GM19023 (cell line): ENCODE measurements around the gene UGGT2.
"Not testable (repeated sequence)": the region's sequence is repeated elsewhere in the genome, so short reads cannot be mapped to it uniquely, and the experiment has no call there.

Experiments
- ATAC-seq: cut with Tn5 transposase; IDR thresholded peaks from one replicate; pipeline ENCODE4 v1.9.1; 2021; ENCODE audit warnings: mild to moderate bottlenecking, moderate library complexity; ENCODE audit not compliant: unreplicated experiment

The UGGT2 gene

DNA sequence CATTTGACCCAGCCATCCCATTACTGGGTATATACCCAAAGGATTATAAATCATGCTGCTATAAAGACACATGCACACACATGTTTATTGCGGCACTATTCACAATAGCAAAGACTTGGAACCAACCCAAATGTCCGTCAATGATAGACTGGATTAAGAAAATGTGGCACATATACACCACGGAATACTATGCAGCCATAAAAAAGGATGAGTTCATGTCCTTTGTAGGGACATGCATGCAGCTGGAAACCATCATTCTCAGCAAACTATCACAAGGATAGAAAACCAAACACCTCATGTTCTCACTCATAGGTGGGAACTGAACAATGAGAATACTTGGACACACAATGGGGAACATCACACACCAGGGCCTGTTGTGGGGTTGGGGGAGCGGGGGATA, 2.2 kb downstream of the UGGT2 start:
- ATAC-seq = not testable (repeated sequence)

DNA sequence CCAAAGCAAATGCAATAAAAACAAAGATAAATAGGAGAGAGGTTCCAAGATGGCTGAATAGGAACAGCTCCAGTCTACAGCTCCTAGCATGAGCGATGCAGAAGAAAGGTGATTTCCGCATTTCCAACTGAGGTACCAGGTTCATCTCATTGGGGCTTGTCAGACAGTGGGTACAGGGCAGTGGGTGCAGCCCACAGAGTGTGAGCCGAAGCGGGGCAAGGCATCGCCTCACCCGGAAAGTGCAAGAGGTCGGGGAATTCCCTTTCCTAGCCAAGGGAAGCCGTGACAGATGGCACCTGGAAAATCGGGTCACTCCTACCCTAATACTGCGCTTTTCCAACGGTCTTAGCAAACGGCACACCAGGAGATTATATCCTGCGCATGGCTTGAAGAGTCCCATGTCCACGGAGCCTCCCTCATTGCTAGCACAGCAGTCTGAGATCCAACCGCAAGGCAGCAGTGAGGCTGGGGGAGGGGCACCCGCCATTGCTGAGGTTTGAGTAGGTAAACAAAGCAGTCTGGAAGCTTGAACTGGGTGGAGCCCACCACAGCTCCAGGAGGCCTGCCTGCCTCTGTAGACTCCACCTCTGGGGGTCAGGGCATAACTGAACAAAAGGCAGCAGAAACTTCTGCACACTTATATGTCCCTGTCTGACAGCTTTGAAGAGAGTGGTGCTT, 6.6 kb downstream of the UGGT2 start:
- not testable (repeated sequence) for ATAC-seq

DNA sequence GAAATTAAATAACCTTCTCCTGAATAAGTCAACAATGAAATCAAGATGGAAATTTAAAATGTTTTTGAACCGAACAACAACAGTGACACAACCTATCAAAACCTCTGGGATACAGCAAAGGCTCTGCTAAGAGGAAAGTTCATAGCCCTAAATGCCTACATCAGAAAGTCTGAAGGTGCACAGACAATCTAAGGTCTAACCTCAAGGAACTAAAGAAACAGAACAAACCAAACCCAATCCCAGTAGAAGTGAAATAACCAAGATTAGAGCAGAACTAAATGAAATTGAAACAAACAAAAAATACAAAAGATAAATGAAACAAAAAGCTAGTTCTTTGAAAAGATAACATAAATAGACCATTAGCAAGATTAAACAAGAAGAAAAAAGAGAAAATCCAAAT, 9.0 kb downstream of the UGGT2 start:
- no peak for ATAC-seq

DNA sequence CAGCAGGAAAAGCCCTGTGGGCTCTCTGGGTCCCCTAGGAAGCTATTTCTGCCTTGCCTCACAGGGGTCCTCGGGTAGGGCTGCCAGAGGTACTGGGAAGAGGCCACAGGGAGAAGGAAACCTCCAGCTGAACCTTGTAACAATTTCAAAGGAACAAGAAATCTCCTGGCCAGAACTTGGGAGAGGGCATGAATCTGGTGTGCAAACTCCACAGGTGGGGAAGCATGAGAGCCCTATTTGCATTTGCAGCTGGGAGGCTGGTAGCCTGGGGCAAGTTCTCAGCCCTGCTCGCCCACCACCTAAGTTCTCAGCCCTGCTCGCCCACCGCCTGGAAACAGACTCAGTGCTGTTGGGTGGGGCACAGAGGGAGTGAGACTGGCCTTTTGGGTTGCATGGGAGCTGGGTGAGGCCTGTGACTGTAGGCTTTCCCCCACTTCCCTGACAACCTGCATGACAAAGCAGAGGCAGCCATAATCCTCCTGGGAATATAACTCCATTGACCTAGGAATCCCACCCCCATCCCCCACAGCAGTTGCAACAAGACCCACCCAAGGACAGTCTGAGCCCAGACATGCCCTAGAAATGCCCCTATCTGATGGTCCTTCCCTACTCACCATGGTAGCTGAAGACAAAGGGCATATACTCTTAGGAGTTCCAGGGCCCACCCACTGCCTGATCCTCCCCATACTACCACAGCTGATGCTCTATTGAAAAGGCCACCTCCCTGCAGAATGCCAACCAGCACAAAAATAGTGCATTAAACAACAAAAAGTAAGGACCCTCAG, 11.7 kb downstream of the UGGT2 start:
- no peak for ATAC-seq

DNA sequence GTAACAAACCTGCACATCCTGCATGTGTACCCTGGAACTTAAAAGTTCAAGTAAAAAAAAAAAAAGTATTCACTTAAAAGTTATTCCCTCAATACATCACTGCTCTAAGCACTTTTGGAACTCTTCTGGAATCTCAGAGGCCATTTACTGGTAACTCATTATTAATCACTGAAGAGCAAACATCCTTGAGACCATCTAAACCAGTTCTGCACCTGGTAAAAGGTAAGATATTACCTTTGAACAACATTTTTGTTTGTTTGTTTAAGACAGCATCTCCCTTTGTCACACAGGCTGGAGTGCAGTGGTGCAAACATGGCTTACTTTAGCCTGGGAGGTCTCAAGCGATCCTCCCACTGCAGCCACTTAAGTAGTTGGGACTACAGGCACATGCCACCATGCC, 16.7 kb downstream of the UGGT2 start:
- ATAC-seq = no peak

DNA sequence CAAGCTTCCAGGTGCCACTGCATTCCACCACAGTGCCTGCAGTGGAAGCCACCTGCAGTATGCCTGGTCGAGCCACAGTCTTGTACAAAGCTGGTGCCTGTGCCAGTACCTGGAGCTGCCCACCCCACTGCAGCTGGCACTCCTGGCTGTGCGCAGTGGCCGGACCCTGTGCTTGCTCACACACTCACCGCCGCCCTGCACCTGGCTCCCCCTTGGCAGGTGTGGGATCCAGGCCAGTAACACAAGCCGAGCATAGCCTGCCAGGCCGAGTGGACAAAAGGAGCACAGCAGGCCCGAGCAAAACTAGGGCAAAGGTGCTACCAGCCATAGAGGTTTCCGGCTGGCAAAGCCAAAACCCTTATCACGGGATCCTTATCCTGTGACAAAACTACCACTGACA, 18.5 kb downstream of the UGGT2 start:
- ATAC-seq = no peak

DNA sequence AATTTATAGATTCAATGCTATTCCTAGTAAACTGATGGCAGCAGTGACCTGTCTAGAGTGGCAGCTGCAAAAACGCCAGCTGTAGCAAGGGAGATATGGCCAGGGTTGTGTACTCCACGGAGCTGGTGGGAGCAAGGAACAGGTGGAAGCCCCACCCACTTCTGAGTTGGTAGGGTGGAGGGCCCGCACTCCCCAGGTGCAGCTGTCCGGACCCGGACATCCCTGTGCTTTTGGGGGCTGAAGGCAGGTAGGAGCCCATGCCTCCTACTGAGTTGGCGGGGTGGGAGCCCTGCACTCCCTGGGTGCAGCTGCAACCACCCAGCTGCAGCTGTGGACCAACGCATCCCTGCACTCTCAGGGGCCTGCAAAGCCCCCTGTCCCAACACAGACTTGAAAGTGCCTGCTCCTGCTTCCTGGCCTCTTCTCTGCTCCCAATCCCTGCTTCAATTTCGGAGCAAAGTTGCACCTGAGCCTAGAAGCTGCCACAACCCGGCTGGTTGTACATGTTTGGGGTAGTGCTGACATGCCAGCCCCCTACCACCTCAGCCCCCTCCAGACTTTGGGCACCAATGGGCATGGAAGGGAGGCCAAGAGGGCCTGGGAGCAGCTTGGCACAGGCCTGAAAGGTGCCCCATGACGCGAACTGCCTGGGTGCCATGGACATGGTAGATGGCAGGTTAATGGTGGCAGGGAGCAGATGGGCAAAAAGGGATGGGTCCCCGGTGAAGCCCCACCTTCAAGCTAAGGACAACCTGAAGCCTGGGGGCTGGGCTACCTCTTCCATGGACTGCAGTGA, 19.8 kb downstream of the UGGT2 start:
- ATAC-seq = no peak

DNA sequence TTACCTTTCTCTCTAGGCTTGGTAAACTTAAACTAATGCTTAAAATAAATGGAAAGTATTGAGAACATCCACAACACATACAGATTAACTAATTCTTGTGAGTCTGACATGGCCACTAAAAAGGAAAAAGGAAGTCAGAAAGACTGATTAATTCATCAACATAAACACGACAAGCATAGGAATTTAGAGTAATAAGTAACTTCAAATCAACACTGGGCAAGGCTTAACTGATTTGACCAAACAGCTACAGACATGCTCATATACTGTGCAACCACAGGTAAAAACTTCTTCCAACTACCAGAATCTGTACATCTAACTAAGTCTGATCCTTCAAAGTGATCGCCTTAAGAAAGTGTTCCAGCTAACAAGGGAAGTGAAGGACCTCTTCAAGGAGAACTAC, 20.5 kb downstream of the UGGT2 start:
- no peak for ATAC-seq

DNA sequence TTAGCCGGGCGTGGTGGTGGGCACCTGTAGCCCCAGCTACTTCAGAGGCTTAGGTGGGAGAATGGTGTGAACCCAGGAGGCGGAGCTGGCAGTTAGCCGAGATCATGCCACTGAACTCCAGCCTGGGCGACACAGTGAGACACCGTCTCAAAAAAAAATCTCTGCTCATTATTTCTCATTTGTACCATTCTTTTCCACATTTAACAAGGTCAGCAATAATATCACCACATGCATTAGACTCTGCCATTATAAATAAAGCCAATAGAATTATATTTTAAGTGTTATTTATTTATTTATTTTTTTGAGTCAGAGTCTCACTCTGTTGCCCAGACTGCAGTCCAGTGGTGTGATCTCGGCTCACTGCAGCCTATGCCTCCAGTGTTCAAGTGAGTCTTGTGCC, 24.2 kb downstream of the UGGT2 start:
- ATAC-seq = no peak

DNA sequence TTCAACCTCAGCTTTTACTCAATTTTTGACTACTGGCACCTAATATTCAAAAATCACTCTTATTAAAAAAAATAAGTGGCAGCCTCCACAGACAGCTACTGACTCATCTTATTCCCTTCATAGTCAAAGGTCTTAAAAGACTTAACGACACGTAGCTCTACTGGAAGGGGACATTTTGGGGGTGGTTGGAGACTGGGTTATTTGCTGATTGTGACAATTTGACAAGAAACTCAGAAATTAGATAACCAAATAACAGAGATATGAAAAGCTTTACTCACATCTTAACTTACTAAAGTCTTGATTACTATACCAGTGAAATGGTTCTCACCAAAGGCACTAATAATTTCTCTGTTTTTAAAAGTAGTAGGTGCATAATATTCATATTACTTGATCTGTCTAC, 25.7 kb downstream of the UGGT2 start:
- no peak for ATAC-seq

DNA sequence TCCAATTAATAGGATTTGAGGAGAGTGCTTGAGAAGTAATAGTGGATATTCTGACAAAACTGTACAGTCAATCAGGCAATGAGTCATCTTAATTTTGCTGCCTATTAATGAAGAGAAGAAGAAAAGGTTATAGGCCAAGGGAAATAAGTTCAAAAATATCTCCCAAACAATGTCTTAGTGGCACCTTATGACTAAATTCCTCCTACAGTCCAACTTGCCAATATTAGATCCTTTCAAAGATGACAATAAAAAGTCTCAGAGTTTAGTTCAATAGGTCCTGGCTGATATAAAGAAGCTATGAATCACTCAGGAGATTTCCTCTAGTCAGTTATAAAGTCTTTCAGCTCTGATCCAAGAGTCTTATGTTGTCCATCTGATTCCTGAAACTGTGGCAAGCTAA, 27.9 kb downstream of the UGGT2 start:
- no peak for ATAC-seq

DNA sequence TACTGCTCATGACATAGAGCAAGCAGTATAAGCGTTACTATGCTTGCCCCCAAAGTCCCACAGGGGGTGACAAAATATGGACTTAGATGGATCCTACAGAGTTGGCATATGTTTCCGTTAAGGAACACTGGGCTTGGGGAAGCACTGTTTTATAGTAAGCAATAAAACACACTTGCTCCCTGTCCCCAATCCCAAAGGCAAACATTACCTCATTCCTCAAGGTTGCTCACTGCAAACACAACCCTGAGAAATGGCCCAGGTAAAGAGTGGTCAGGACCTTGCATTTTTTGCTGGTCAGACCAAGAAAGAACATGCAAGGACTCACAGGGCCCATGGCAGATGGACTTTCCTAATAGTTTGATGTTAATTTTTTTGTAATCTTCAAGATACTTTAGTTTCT, 32.3 kb downstream of the UGGT2 start:
- ATAC-seq = no peak

DNA sequence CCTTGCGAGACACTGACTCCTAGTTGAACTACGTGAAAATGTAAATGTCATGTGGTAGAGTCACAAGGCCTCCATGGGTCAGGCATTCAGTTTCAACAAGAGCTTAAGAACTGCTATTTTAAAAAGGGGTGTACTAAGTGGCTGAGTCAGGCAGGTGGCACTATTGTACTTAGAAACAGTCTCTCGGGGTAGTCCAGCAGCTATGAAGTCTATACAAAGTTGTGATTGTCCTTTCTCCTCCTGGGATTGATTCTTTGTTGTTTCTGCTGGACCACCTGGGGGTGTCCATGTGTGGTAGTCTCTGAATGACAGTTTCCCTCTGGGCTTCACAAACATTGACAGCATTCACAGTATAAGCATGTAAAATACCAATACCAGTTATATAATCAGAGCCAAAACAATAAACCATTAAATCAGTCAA, 33.0 kb downstream of the UGGT2 start:
- ATAC-seq = peak; percentile 93

DNA sequence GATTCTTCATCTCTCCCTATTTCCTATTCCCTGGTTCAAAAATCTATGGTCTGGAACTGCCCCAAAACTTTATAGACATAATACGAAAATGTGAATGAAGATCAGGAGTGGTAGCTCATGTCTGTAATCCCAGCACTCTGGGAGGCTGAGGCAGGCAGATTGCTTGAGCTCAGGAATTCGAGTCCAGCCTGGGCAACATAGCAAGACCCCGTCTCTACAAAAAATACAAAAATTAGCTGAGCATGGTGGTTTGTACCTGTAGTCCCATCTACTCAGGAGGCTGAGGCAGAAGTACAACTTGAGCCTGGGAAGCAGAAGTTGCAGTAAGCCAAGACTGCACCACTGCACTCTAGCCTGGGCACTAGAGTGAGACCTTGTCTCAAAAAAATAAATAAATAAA, 35.1 kb downstream of the UGGT2 start:
- no peak for ATAC-seq

DNA sequence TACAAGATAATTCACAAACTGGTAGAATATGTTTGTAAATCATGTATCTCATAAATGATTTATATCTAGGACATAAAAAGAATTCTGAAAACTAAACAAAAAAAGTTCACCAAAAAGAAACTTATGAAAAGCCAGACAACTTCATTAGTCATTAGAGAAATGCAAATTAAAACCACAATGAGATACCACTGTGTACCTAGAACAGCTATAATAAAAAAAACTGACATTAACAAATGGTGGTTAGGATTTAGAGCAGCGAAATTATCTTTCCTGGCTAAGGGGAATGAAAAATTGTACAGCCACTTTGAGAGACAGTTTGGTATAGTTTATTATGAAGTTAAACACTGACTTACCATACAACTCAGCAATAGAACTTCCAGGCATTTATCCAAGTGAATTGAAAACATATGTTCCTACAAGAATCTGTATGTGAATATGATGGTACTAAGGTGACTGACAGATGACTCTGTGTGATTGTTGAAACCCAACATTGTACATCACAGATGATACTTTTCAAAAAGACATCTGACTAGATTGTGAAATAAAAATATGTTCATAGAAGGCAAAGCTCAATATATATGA, 41.8 kb downstream of the UGGT2 start:
- ATAC-seq = no peak

DNA sequence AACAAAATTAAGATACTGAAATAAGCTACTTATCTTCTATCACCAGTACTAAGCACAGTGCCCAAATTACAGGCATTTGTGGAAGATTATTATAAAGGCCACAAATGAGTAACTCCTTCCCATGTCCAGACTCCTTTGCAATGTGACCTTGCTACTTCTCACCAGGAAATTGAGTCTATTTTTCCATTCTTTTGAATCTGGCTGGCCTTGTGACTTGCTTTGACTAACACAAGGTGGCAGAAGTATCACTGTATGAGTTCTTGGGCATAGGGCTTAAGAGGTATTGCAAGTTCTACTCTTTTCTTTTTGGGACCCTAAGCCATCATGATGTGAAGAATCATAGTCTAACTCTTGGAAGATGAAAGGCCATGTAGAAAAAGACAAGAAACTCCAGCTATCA, 49.9 kb downstream of the UGGT2 start:
- ATAC-seq = no peak

DNA sequence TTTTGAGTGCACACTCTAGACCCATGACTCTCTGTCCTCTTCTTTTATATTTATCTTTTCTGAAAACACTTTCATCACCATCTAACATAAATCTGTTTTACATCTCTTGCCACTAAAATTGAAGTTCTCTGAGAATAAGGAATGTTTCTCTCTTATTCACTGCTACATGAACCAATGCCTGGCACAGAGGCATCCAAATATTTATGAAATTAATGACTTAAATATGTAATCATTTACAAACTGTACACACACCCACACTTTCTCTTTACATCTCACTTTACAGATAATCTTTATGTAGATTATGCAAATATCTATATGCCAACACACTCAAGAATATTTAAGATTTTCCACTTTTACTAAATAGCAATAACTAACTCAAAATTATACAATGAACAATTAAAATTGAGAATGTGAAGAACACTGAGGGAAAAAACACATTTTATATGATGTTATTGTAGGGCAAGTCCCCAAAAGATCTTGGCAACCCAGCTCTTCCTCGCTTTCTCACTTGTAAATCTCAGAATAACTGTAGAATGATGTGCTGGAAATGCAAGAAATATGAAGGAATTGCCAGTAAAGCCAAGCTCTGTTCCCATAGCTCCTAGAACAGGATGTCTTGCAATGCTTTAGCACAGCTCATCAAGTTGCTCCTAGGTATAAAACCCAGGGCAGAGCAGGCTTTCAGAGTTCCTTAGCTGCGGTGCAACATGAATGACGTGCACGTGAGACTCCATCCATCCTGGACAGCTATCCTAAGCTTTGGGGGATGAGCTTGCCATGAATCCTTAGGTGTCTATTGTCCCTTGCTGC, 50.7 kb downstream of the UGGT2 start:
- no peak for ATAC-seq

DNA sequence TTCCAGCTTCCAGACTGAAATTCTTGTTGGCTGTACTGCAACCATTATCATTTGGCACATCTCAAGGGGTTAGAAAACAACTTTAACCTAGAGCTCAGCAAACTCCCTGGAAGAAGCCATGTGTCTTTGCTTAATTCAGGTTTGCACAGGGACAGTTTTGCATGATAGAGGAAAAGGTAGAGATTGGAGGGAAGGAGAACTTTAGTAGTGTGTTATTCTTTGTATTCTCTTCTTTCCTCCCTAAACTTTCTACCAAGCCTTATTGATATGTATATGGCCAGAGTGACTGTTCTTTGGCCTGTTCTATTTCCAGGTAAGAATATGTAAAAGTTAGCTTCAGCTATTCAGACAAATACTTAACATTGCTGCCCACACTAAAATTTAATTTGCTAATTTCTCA, 53.1 kb downstream of the UGGT2 start:
- no peak for ATAC-seq

DNA sequence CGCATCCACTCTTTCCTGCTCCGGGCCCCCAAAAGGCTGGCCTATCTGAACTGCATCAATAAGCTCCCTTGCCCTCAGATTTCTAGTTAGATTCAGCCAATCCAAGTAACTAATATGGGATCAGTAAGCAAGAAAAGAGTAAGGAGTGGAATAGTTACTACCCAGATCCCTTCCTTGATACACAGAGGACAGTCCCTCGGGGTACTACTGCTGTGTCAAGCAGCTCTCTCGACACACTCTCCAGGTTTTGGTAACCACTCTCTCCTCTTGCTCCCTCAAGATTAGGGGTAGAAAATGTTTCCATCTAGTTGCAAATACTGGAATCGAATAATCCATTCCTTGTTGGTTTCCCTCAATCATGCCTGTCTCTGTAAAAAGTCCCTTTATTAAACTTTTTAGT, 65.4 kb downstream of the UGGT2 start:
- ATAC-seq = no peak

DNA sequence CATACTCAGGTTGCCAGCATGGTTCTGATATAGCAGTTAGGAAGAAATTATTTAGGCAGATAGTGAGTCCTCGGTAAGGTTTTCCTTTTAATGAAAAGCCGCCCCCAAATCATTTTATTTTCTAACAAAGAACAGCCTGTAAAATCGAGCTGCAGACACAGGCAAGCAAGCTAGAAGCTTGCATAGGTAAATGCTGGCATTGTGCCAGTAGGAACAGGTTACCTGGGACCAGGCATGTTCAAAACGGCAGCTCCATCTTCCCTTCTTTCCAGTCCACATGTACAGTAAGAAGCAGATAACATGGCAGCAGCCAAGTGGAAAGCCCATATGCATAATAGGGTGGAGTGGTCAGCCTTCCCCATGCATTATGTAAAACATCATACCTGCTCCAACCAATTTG, 71.1 kb downstream of the UGGT2 start:
- ATAC-seq = no peak

DNA sequence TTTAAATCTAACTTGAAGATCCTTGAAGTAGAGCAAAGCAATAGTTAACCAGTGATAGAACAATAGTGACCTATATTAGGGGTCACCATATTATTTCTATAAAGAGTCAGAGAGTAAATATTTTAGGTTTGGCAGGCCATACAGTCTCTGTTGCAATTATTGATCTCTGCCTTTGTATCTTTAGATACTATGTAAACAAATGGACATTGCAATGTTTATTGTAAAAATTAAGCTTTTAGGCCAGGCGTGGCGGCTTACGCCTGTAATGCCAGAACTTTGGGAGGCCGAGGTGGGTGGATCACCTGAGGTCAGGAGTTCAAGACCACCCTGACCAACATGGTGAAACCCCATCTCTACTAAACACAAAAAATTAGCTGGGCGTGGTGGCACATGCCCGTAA, 80.5 kb downstream of the UGGT2 start:
- not testable (repeated sequence) for ATAC-seq
